DMS114 treated with DMSO at 0.1 percent for 48 hours (cell line): ENCODE data around the gene PRKD3.
"Not testable (repeated sequence)": the region's sequence is repeated elsewhere in the genome, so short reads cannot be mapped to it uniquely, and the experiment has no call there.

Source experiments
- DNase-seq: peaks from one replicate; lab custom pipeline; 2025; ENCODE audit not compliant: unreplicated experiment; lab: John Stamatoyannopoulos, UW

Gene PRKD3

GRCh38 chr2:37317746-37318145, 6.9 kb downstream of the PRKD3 start:
- no peak for DNase-seq

DNA sequence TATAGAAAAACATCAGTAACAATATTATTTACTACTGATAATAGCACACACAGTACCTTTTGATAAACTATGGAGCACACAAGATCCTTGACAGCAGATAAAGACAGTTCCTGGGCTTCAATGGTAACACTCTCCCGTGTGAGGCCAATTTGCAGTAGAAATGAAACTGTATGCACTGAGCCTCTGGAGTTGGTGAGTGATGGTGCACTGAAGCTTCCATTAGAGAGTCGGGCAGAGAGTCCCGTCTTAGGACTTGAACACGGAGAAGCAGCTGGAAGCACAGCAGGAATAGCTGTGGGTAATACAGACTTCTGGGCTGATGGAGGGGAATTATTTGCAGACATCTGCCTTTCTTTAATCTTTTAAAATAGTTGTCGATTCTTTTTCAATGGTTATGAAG, 8.5 kb downstream of the PRKD3 start:
- no peak for DNase-seq

- DNase-seq = no peak
These were observed 9.3 kb downstream of the PRKD3 start for GRCh38 chr2:37315364-37315763.

GRCh38 chr2:37307500-37307899, 17.1 kb downstream of the PRKD3 start:
- DNase-seq = no peak

DNA sequence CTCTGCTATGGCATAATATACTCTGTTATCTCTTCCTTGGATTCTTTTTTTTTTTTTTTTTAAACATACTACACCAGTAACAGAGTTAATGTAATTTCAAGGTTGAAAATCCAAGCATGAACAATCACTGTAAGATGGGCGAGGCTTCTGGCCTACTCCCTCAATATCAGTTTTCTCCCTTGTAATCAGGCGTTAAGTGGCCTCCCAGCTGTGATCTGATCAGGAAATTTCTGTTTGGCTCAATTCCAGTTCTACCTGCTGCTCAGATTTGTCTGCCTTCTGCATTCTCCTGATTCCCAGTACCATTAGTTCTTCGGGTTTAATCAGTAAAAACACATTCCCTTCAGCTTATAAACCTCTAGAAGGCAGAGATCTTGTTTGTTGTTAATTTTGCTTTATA, 18.6 kb downstream of the PRKD3 start:
- no peak for DNase-seq

- no peak for DNase-seq
These were observed 21.9 kb downstream of the PRKD3 start for GRCh38 chr2:37302701-37303252.

DNA sequence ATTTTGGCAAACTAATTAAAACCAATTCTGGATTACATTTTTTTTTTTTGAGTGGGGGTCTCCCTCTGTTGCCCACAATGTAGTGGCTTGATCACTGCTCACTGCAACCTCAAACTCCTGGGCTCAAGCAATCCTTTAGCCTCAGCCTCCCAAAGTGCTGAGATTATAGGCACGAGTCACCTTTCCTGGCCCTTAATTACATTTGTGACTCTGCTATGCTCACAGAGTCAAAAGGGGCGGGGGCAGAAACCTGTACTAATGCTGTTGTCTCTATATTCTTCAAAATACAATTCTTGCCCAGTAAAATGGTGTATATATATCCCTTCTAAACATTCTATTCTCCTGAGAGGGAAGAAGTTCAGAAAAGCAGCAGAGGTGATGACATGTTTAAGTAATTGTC, 23.2 kb downstream of the PRKD3 start:
- no peak for DNase-seq

- DNase-seq = no peak
These were observed 24.1 kb downstream of the PRKD3 start for GRCh38 chr2:37300578-37300977.

DNA sequence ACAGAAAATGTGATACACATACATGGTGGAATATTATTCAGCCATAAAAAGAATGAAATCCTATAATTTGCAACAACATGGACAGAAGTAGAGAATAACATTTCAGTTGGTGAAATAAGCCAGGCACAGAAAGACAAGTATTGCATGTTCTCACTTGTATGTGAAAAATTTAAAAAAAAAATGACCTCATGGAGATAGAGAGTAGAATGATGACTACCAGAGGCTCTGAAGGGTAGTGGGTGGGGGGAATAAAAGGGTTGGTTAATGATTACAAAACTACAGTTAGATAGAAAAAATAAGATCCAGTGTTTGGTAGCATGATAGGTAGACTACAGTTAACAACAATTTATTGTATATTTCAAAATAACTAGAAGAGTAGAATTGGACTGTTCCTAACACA, 24.5 kb downstream of the PRKD3 start:
- no peak for DNase-seq

DNA sequence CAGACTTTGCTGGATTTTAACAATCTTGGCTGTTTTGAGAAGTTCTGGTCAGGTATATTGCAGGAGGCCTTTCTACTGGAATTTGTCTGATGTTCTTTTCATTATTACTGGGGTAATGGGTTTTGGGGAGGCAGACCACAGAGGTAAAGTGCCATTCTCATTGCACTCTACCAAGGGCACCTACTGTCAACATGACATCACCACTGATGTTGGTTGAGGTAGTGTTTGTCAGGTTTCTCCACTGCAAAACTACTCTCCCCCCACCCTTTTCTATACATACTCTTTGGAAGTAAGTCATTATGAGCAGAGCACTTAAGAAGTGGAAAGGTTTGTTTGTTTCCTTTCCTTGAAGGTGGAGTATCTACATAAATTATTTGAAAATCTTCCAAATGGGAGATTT, 27.0 kb downstream of the PRKD3 start:
- DNase-seq = no peak

DNA sequence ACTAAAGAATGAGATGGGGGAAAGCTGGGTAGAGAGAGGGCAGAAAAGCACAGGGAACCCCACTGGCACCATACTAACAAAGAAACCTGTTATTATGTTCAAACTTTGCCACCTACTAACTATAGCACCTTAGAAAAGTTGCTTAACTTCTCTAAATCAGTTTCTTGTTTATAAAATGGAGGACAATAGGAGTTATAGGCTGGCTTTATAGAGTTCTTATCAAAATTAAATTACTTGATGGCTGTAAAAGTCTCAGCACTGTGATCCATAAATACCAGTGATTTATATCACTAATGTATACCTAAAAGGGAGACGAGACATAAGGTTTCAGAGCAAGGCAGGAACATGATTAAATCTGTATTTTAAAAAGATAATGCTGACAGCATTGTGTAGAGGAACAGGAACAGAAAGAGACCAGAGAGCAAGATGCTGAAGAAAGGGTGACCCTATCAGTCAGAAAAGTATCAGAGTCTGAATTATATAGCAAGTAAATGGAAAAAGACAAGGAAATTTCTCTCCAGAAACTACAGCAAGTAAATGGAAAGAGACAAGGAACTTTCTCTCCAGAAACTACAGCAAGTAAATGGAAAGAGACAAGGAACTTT, 29.1 kb downstream of the PRKD3 start:
- DNase-seq = no peak

DNA sequence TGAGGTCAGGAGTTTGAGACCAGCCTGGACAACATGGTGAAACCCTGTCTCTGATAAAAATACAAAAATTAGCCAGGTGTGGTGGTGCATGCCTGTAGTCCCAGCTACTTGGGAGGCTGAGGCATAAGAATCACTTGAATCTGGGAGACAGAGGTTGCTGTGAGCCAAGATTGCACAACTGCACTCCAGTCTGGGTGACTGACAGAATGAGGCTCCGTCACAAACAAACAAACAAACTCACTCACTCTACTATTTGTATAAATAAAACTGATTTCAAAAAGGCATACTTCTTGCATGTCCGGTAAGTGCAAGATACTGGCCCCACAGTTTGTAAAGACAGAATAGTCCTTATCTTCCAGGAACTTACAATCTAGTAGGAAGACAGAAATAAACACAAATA, 29.8 kb downstream of the PRKD3 start:
- not testable (repeated sequence) for DNase-seq

GRCh38 chr2:37291680-37292079, 33.0 kb downstream of the PRKD3 start:
- DNase-seq = no peak

DNA sequence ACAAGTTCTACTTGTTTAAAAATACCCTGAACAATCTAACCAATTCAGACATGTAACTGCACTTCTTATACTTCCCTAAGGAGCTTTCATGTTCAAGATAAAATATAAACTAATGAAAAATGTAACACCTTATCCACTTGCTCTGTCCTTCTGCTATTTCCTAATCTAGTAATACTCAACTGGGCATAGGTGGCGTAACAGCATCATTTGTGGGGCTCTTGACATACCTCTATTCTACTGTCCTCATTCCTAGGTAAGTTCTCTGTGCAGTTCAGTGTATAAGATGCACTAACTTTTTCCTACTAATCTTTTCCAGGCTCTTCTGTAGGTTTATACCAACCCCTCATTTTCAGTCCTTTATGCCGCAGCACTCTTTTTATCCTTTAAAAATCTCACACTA, 36.7 kb downstream of the PRKD3 start:
- DNase-seq = no peak

- DNase-seq = no peak
These were observed 40.3 kb downstream of the PRKD3 start for GRCh38 chr2:37284381-37284780.

- DNase-seq = no peak
These were observed 41.4 kb downstream of the PRKD3 start for GRCh38 chr2:37283207-37283606.

- DNase-seq = no peak
These were observed 41.9 kb downstream of the PRKD3 start for GRCh38 chr2:37282746-37283145.

- no peak for DNase-seq
These were observed 42.7 kb downstream of the PRKD3 start for GRCh38 chr2:37281916-37282315.

GRCh38 chr2:37276291-37276690, 48.3 kb downstream of the PRKD3 start:
- no peak for DNase-seq
